Body of pancreas (tissue), 4 donors: Measurements from ENCODE around the gene GPR31. TPM values are rescaled to one million over a fixed set of nuclear protein-coding genes. Genes with fewer than 3 reads are reported as not detected.

ENCODE experiments used
- ATAC-seq: fragments of 150-250 bp; one replicate; pipeline ENCODE4 v1.9.1; 2016
- DNase-seq, 4 donors: peaks; one replicate each; pipeline ENCODE4 v3.0.0-alpha.2; 2019
- H3K27ac ChIP-seq, 4 donors: fragments of 200-600 bp; sonication (generic); 1 replicate in 3 of 4; 2 replicates in 1 of 4; pipeline versions ENCODE4 v1.5.1 to v1.6.1; 2016 to 2019; ENCODE audit warnings: mild to moderate bottlenecking in 1 of 4, mixed read lengths in 1 of 4, moderate library complexity in 1 of 4
- H3K27me3 ChIP-seq, 2 donors: fragments of 200-600 bp; sonication (generic); one replicate each; pipeline ENCODE4 v1.6.0; 2016; ENCODE audit warnings: mild to moderate bottlenecking in 1 of 2
- H3K36me3 ChIP-seq, 2 donors: fragments of 200-600 bp; sonication (generic); replicated peaks in 1 of 2; 2 replicates each; pipeline ENCODE4 v1.5.1; 2016; ENCODE audit warnings: low read depth in 2 of 2; ENCODE audit not compliant: insufficient read depth in 1 of 2
- H3K4me1 ChIP-seq: fragments of 200-600 bp; sonication (generic); one replicate; pipeline ENCODE4 v1.6.0; 2016
- H3K4me3 ChIP-seq, 2 donors: fragments of 200-600 bp; sonication (generic); 1 replicate in 1 of 2; 2 replicates in 1 of 2; pipeline ENCODE4 v1.5.1; 2016 to 2019
- H3K9me3 ChIP-seq, 3 donors: fragments of 200-600 bp; sonication (generic); 1 replicate in 2 of 3; 2 replicates in 1 of 3; pipeline ENCODE4 v1.5.1; 2016
- POLR2A ChIP-seq, 3 donors: fragments of 450-650 bp; IDR thresholded peaks; one replicate each; pipeline ENCODE4 v1.6.1; 2016; ENCODE audit warnings: antibody characterized with exemption in 3 of 3, mild to moderate bottlenecking in 2 of 3
- WGBS, 2 donors: methylation state at CpG; one replicate each; pipeline ENCODE4 v1.1.5; 2017; 5-methylcytosine and 5-hydroxymethylcytosine counted together
- intact Hi-C: fragments of 100-400 bp; cut with DNase I; formaldehyde crosslinking; loops from one replicate; pipeline ENCODE4 v1.15.1; 2023
- total RNA-seq, 2 donors: library from RNA; depleted of rRNA; stranded (reverse); fragments of >200 nt; gene quantifications; one replicate each; pipeline ENCODE4 v1.1.0, GENCODE V29; 2016
- TF ChIP-seq, protein P1 (sequence below), 7 experiments: fragments of 450-650 bp in 4 of 7; fragments of 200-600 bp in 3 of 7; sonication (generic) in 3 of 7; IDR thresholded peaks; one replicate each; pipeline ENCODE4 v1.5.1; 2016 to 2019; ENCODE audit warnings: antibody characterized with exemption in 7 of 7

The GPR31 gene
- total RNA-seq, 2 donors from 2014 or later: not detected

- no peaks in the 10 kb centered on the region for H3K36me3 ChIP-seq
- no peaks in the 10 kb centered on the region for H3K27me3 ChIP-seq
- no peaks in the 10 kb centered on the region for H3K4me1 ChIP-seq
- H3K9me3 ChIP-seq: no peaks in the 10 kb centered on the region
- WGBS, 2 donors: 83 to 84% methylated on average over 11 to 12 of the region's 12 CpGs
- intact Hi-C loops: loop anchor here (10.0 kb wide), 1 partner anchor 371 kb away; no protein-coding TSS in a partner anchor
- TF ChIP-seq, protein P1, sequence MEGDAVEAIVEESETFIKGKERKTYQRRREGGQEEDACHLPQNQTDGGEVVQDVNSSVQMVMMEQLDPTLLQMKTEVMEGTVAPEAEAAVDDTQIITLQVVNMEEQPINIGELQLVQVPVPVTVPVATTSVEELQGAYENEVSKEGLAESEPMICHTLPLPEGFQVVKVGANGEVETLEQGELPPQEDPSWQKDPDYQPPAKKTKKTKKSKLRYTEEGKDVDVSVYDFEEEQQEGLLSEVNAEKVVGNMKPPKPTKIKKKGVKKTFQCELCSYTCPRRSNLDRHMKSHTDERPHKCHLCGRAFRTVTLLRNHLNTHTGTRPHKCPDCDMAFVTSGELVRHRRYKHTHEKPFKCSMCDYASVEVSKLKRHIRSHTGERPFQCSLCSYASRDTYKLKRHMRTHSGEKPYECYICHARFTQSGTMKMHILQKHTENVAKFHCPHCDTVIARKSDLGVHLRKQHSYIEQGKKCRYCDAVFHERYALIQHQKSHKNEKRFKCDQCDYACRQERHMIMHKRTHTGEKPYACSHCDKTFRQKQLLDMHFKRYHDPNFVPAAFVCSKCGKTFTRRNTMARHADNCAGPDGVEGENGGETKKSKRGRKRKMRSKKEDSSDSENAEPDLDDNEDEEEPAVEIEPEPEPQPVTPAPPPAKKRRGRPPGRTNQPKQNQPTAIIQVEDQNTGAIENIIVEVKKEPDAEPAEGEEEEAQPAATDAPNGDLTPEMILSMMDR (IDR thresholded peaks at IDR 0.05): no peak
- TF ChIP-seq POLR2A (IDR thresholded peaks at IDR 0.05): no peak
- H3K27ac ChIP-seq: no peak overlapping the region
- no peak for DNase-seq
- ATAC-seq: no peak
- H3K4me3 ChIP-seq: no peak overlapping the region
These were observed 12.3 kb downstream of the GPR31 start for GRCh38 chr6:167145461-167145860.

DNA sequence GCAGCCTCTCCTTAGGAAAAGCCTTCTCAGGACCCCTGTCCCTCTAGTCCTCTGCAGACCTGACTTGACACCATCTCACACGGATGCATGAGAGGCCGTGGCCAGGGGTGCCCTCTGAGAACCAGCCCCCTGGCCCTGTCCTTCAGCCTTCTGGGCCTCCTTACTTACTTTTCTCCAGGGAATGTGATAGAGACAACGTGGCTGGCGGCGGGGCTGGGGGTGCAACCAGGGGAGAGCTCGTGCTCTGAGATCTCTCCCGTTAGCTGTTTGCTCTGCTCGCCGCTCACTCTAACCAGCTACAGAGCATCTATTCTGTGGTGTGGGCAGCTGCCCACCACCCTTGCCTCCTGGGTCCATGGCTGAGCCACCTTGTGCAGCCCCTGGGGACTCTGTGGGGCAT is 14.7 kb downstream of the GPR31 start:
- TF ChIP-seq, protein P1 (IDR thresholded peaks at IDR 0.05): no peak
- no peak for TF ChIP-seq POLR2A (IDR thresholded peaks at IDR 0.05)
- 58% methylated on average over 9 of the region's 9 CpGs; no CpG with 5 or more reads in 1 of the 2 donors for WGBS, 2 donors
- intact Hi-C loops: loop anchor here (10.0 kb wide), 1 partner anchor 368 kb away; no protein-coding TSS in a partner anchor

DNA sequence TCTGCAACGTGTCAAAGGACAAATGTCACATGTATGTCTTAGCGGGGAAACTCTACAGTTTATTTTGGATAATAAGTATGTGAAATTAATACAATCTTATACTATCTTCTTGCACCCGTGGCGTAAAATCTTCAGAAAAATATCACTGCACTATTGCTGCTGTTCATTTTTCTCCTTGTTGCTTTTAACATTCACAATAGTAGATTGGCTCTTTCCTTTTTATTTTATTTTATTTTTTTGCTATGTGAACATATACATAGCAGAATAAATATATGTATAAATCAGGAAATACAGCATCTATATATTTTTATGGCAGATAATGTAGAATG is 15.4 kb downstream of the GPR31 start:
- Histone ChIP-seq H3K27ac (no peak overlapping the region), H3K4me3 (no peak overlapping the region), H3K4me1 (no peaks in the 10 kb centered on the region), H3K27me3 (no peaks in the 10 kb centered on the region), H3K36me3 (no peaks in the 10 kb centered on the region), H3K9me3 (no peaks in the 10 kb centered on the region)
- intact Hi-C loops: loop anchor here (10.0 kb wide), 1 partner anchor 368 kb away; no protein-coding TSS in a partner anchor
- 19 to 21% methylated on average over 4 of the region's 4 CpGs for WGBS, 2 donors
- ATAC-seq (no peak), DNase-seq (no peak)
- TF ChIP-seq, protein P1 (IDR thresholded peaks at IDR 0.05): no peak
- TF ChIP-seq POLR2A (IDR thresholded peaks at IDR 0.05): no peak

More for the DNA sequence above, 14.7 kb downstream of the GPR31 start:
- no peaks in the 10 kb centered on the region for H3K27me3 ChIP-seq
- no peak for DNase-seq
- H3K4me3 ChIP-seq: no peak overlapping the region
- no peak for ATAC-seq
- H3K27ac ChIP-seq: no peak overlapping the region
- no peaks in the 10 kb centered on the region for H3K4me1 ChIP-seq
- no peaks in the 10 kb centered on the region for H3K9me3 ChIP-seq
- H3K36me3 ChIP-seq: no peaks in the 10 kb centered on the region

GRCh38 chr6:167141667-167142432 is 15.9 kb downstream of the GPR31 start:
- H3K27ac ChIP-seq: no peak overlapping the region
- H3K36me3 ChIP-seq: no peaks in the 10 kb centered on the region
- H3K4me1 ChIP-seq: no peaks in the 10 kb centered on the region
- ATAC-seq (peak; percentile 77), DNase-seq (peak; percentile 28 to 56 (median 42))
- no peaks in the 10 kb centered on the region for H3K27me3 ChIP-seq
- intact Hi-C loops: loop anchor here (10.0 kb wide), 1 partner anchor 367 kb away; no protein-coding TSS in a partner anchor
- no peak for TF ChIP-seq POLR2A (IDR thresholded peaks at IDR 0.05)
- TF ChIP-seq, protein P1 (IDR thresholded peaks at IDR 0.05): peak; percentile 40 to 71 (median 57)
- 31 to 38% methylated on average over 14 to 18 of the region's 18 CpGs for WGBS, 2 donors
- no peaks in the 10 kb centered on the region for H3K9me3 ChIP-seq
- no peak overlapping the region for H3K4me3 ChIP-seq
